Renal pelvis (tissue), 4 donors: ENCODE results near the gene FAM219A. TPM values are rescaled to one million over a fixed set of nuclear protein-coding genes. Genes with fewer than 3 reads are reported as not detected.
A peak's percentile ranks its signal among the peaks of the same experiment; 100 is the strongest.
"Not testable (repeated sequence)": the region's sequence is repeated elsewhere in the genome, so short reads cannot be mapped to it uniquely, and the experiment has no call there.

Experiments used
- DNase-seq: peaks from one replicate; pipeline ENCODE4 v3.0.0-alpha.2; 2013
- polyA plus RNA-seq, 3 donors: library from polyadenylated mRNA; unstranded; fragments of 120-200 nt; gene quantifications; one replicate each; pipeline ENCODE4 v1.2.1, GENCODE V29; 2013; ENCODE audit not compliant: insufficient read length in 3 of 3

The FAM219A gene
- polyA plus RNA-seq, 3 donors, result 13.3 to 15.6 (median 14.1) TPM

DNA sequence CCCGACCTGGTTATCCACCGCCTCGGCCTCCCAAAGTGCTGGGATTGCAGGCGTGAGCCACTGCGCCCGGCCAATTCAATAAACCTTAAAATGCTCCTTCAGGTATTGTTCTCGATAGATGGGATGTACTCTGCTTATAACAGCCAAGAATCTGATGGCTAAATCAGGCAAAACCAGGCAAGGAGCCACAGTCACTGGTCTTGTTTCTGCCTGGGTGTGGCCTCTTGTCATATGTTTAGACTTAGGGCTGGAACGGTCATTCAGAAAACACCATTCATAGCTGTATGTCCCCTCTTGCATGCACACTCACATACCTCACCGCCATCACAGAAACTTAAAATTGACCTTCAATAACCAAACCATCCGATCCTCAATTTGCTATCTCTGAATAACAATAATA lies 7.7 kb downstream of the FAM219A start:
- no peak for DNase-seq

DNA sequence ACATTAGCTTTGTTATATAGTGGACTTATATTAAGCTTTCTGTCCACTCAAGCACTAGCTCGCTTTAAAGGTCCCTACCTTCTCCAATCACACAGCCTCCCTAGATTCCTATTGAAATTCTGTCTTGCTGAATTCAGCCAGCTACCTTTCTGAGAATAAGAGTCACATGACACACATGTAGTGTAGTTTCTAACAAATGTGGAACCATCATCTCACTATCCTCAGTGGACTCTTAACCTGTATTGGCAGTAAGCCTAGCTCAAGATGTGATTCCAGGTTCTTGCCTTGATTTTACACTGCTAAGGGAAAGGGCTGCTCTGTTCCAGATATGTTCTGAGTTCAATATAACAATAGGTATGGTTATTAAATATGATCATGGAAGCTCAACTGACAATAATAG lies 11.4 kb downstream of the FAM219A start:
- no peak for DNase-seq

DNA sequence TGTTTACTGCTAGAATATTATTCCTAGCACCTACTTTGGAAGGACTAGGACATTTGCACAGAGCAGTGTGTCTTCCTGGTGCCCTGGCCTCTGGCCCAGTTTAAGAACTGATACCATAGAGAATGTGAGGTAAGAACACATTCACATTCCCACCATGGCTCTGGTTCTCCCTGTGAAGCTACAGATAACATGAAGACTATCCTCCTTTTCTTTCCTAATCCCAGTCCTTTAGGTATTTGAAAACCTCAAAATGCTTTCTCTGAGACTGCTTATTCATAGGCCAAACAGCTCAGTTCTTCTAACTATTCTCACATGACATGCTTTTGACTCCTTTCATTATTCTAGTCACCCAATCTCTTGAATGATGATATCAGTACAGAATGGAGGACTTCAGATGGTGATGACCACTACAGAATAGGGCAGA lies 11.9 kb downstream of the FAM219A start:
- DNase-seq, result no peak

DNA sequence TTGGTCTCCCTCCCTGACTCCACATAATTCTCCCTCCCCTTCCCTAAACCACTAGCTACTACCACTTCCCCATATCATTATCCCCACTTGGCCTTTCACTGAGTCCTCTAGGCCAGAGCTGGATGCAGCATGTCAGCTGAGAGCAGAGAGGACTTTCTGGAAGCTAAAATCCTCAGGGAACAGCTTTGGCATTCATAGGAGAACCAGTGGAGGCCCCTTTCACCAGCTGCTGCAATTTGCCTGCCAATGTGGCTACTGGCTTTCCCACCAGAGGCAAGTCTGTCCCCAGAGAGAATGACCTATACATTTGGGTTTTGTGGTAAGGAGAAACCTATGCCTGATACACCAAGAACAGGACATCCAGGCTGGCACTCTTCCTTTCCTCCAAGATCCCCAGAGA lies 14.4 kb downstream of the FAM219A start:
- DNase-seq, result no peak

DNA sequence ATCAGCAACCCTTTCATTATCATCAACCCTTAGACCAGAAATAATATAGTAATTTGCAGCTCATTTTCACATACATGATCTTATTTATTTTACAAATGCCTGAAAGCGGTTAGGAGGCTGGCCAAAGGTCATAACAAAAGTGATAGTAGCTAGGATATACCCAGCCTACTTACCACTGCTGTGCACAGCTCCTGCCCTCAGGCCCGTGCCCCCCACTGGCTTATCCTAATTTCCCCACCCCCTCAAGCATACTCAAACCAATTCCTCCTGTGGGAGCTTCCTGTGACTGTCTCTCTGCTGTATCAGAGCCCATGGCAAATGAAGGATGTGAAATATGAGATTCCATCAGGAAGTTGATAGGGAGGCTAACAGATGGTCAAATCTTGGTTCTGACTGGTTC lies 14.8 kb downstream of the FAM219A start:
- no peak for DNase-seq

DNA sequence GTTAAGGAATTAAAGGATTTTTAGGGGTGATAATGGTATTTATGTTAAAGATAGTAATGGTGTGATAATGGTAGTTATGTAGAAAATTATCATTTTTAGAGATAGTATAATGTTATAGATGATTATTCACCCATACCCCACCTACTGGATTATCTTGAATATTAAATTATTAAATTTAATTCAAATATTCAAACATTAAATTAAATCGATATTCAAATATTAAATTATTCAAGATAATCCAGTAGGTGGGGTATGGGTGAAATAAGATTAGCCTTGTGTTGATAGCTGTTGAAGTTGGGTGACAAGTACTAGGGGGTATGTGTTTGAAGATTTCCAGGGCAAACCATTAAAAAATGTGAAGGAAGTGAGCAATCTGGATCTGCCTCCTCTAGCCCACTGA lies 15.6 kb downstream of the FAM219A start:
- DNase-seq, result no peak

DNA sequence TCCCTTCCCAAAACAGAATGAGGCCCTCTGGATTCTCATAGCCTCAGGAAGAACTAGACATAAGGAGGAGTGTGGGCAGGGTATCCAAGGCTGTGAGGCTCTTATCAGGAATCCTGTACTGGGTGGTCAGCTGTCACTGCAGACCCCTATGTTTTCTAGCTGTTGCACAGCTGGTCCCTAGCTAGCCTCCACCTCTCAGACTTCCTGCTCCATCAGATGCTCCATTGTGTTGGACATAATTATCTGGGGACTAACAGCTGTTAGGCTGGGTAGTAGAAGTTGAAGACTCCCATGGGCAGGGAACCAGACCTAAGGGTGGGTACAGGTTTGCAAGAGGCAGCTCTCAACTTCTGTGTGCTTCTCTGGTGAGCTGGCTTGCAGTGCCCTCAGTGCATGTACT lies 18.4 kb downstream of the FAM219A start:
- DNase-seq, result no peak

DNA sequence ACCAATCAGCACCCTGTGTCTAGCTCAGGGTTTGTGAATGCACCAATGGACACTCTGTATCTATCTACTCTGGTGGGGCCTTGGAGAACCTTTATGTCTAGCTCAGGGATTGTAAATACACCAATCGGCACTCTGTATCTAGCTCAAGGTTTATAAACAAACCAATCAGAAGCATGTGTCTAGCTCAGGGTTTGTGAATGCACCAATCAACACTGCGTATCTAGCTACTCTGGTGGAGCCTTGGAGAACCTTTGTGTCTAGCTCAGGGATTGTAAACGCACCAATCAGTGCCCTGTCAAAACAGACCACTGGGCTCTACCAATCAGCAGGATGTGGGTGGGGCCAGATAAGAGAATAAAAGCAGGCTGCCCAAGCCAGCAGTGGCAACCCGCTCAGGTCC lies 19.9 kb downstream of the FAM219A start:
- DNase-seq, result not testable (repeated sequence)

DNA sequence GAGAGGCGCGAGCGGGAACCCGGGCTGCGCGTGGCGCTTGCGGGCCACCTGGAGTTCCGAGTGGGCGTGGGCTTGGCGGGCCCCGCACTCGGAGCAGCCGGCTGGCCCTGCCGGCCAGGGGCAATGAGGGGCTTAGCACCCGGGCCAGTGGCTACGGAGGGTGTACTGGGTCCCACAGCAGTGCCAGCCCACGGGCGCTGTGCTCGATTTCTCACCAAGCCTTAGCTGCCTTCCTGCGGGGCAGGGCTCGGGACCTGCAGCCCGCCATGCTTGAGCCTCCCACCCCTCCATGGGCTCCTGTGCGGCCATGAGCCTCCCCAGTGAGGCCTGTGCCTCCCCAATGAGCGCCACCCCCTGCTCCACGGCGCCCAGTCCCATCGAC lies 20.5 kb downstream of the FAM219A start:
- not testable (repeated sequence) for DNase-seq

DNA sequence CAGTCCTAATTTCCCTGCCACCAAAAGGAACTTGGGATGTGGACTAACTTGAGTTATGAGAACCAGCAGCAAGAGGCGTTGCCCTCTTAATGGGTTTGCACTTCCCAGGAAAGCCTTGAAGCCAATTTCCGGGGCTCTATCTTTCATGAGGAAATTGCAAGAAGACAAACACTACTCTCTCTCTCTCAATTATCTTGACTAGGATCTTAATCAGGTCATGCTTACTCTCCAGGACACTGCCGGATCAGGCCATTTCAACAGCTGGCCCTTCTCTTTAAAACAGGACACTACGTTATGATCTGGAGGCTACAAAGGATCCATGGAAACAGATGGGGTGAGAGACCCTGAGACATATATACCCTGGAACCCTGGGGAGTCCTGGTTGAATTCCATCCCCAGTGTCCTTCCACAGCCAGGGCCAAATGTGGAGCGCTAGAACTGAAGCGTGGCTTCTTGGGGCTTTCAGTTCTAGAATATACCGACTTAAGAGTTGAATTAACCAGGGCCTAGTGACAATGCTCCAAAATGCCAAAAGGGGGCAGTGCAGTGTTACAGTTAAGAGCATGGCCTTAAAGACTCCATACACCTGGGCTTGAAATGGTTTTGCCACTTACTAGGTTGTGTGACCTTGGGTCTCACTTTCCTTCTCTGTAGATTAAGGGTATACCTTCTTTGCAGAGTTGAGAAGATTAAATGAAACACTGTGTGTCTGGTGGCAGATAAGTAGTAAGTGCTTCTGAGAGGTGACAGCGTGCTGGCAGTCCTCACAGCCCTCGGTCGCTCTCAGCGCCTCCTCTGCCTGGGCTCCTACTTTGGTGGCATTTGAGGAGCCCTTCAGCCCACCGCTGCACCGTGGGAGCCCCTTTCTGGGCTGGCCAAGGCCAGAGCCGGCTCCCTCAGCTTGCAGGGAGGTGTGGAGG lies 21.1 kb downstream of the FAM219A start:
- DNase-seq, result peak; percentile 76

DNA sequence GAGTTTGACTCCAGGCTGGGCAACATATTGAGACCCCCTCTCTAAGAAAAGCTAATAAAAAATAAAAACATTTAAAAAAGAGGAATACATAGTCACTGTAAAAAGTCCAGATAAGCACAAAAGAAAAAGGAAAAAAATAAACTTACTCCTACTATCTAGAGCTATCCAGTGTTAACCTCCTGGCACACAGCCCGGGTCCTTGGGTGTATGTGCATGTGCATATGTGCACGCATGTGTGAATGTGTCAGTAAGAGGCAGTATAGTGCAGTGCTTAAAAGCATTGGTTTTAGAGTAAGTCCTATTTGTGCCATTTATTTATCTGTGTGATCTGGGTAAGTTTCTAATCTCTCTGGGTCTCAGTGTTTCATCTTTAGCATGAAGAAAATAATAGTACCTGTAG lies 26.7 kb downstream of the FAM219A start:
- DNase-seq, result no peak

DNA sequence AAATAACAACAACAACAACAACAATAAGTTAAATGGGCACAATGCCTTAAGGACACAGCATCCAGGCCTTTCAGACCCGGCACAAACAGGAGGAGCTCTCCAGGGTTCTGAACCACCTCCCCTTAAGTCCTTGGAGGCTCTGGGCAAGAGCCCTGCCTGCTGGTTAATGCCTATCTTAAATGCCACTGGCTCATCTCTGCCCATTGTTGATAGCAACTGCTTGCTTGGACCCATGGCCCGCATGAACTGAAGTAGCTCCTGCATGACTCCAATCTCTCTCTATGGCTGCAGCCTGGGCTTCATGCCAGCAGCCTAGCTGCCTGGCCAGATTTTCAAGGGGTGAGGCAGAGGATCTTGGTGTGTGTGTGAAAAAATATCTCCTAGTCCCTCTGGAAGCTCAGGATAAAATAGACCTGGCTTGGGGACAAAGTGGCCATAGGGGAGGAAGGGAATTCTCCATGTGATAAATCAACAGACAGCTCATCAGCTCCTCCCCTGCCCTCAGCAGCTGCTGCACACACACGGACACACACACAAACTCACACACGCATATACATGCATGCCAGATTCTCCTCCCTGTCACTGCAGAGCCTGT lies 27.4 kb downstream of the FAM219A start:
- peak; percentile 75 for DNase-seq

DNA sequence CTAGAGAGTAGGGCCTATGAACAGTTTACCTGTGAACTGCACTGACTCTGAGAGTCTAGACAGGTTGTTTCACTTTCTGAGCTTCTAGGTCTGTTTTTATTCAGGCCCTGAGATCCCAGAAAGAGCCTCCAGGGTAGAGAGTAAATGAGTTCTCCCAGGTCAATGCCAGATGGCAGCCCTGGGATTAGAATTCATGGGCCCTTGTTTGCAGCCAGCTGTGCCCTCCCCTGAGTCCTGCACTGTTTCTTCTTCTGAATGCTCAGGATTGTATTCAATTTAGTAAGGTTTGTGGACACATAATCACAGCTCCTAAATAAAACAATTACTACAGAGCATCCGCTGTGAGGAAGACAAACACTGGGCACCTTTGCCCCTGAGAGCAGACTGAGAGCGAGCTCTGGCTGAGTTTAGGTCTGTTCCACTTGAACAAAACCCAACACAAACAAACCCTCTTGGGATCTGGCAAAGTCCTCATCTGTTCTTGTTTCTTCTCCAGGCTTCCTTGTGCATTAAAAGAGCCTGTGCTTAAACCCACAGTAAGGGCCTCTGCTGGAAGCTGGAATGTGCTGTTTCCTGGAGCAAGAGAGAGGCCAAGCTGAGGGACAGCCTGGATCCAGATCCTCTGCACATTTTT lies 29.9 kb downstream of the FAM219A start:
- DNase-seq, result no peak

DNA sequence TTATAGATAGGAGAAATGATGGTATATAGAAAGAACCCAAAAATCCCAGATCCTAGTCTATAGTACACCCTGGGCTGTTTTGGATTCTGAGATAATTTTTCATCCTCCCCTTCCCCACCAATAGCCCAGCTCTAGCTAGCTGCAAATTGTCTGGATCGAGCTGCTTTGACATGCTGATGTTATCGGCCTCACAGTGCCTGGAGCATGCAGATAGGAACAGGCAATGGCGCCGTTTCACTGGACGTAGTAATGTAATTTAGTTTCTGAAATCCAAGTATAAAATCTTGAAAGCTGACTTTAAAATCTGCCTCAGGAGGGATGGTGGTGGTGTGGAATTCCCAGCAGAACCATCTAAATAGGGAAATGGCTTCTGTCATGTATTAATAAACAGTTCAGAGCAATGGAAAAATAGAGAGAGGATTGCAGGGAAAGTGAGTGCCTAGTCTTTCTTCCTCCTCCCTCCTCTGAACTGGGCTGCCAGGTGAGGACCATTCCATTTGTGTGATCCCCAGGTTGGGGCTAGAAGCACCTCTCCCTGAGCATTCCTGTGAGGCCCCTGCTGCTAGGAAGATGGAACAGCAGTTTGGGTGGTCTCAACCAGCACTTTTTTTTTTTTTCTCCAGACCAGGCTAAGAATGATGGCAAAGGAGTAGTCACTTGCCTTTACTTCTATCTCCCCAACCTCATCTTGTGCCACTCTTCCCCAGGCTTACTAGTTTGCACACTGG lies 31.9 kb downstream of the FAM219A start:
- no peak for DNase-seq

DNA sequence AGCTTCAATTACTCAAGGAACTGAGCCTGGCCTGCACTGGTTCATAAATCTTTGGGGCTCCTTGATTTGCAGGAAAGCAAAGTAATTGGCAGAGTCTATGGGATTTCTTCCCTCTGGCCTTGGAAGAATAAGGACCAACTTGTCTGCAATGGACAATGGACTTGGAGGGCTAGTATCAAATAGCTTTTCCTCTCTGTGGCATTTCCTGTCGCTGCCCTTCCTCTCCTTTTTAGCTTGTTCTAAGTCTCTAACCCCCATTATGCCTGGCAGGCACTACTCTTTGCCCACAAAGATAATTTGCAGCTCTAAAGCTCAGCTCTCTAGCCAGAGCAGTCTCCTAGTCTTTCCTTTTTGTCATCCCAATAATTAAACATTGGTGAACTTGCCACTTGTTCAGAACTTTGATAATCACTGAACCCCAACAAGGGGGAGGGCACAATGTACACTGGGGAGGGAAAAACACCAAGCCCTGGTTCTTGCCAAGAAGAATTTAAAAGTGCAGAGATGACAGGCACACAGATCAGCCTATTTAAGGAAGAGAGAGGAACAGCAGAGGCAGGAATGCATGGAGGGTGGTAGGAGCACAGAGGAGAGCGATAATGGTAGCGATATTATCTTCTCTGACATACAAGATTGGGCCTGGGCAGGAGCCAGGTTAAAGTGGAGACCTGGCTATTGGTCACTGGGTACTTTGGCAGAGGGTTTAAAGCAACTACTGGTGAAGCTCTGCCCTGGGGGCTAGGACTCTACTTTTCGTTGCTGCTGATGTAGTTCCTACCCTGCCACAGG lies 38.5 kb downstream of the FAM219A start:
- no peak for DNase-seq

DNA sequence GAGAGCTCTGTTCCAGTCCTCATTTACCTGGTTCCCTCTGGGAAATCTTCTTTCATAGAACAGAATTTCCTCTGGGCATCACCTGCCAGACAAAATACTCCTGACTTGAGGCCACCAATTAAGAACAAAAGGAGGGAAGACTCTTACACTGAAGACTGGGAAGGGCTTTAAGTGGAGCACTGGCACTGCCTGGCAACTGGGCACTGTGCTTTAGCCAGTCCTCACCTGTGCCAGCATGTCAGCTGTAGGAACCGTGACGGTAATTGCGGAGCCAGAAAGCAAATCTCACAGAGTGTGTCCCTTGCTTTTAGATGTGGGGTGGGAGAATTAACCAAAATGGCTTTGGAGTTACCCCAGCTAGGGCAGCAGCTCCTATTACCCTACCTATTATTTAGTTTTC lies 40.6 kb downstream of the FAM219A start:
- no peak for DNase-seq

DNA sequence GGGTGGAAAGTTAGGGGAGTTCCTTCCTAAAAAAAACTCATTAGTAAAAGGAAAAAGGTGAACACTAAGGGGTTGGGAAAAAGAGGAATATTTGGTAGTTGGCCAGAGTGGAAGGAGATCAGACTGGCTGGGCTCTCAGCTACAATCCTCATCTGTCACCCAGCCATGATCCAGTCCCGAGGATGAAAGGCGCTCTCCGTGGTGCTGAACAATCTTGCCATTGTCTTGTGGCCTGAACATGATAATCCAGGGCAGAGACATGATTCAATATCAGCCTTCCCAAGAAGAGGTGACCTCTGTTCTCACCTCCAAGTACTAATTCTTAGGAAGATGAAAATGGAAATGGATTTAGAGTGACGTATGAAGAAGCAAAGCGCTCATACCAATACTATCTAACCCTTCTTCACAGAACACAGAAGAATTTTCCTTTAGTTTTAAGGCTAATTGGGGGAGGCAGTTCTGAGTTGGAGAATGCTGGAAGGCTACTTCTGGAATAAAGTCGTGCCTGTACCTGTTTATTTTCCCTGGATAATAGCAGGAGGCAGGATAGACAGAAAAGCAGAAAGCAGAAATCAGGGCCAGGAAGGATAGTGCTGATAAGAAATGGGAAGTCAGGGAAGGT lies 45.0 kb downstream of the FAM219A start:
- peak; percentile 82 for DNase-seq

DNA sequence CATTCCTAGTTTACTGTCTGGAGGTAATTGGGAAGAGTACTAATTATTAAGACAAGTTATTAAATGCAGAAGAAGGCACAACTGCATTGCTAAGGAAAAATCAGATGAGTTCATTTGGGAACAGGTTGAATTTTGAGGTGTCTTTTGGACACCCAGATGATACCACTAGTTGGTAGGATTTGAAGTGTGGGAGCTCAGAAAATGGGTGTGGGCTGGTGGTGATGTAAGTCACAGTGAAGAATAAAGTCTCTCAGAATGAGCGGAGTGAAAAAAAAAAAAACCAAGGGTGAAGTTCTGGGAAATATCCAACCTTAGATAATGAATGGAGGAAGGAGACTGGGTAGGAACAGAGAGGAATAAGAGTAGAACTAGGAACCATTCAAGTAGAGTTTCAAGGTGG lies 46.0 kb downstream of the FAM219A start:
- DNase-seq, result no peak

DNA sequence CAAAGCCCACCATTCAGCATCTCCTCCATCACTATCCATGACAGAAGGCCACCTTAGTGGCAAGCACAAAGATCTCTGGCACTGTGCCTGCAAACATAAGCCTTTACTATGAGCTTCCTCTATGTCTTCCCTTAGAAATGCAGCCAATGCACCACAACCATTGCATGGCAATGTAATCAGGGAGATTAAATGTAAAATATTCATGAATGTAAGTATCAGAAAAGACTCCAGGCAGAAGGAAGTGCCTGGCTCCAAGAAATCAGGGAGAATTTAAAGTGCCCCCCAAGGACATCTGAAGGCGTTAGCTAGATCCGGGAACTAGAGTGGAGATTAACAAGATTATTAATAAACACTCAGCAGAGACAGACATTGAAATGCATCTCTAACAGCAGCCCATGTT lies 49.2 kb downstream of the FAM219A start:
- no peak for DNase-seq

DNA sequence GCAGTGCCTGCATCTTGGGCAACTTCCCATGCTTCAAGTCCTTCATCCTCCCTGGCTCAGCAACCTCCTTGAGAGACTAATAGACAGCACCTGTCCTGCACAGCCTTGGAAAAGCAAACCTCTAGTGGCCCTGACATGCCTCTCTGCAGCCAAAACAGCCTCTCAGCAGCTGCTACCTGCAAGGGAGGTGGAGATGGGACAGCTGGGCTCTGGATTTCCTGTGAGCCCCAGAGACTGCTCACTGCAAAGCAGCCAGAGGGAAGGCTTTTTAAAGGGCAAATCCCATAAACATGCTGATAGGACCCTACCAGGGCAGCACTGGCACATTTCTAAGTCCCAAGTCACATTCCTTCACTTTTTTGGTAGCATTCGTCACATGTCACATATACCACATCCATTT lies 50.2 kb downstream of the FAM219A start:
- DNase-seq, result no peak

DNA sequence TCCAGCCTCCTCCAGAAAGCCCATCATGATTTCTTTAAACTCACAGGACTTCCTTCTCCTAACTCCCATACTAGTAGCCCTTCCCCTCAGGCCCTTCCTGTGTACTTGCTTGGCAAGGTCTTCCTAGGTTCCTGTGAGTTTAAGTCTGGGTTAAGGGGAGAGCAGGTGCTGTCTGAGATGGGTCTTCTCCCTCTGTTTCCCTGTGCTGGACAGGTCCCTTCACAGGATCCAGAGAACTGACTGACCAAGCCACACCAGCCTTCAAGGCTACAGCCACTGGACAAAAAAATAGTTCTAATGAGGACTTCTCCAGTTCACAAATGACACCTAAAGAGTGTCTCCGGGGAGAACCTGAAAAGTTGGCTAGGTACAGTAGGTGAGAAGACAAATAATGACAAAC lies 52.2 kb downstream of the FAM219A start:
- no peak for DNase-seq
